ENCODE results near the gene ST3GAL2. TPM values are rescaled to one million over a fixed set of nuclear protein-coding genes. Genes with fewer than 3 reads are reported as not detected.
A peak's percentile ranks its signal among the peaks of the same experiment; 100 is the strongest.
"Not testable (repeated sequence)": the region's sequence is repeated elsewhere in the genome, so short reads cannot be mapped to it uniquely, and the experiment has no call there.

The ST3GAL2 gene
- total RNA-seq, 2 donors from 2014 or later: 13.9 to 18.2 TPM

DNA sequence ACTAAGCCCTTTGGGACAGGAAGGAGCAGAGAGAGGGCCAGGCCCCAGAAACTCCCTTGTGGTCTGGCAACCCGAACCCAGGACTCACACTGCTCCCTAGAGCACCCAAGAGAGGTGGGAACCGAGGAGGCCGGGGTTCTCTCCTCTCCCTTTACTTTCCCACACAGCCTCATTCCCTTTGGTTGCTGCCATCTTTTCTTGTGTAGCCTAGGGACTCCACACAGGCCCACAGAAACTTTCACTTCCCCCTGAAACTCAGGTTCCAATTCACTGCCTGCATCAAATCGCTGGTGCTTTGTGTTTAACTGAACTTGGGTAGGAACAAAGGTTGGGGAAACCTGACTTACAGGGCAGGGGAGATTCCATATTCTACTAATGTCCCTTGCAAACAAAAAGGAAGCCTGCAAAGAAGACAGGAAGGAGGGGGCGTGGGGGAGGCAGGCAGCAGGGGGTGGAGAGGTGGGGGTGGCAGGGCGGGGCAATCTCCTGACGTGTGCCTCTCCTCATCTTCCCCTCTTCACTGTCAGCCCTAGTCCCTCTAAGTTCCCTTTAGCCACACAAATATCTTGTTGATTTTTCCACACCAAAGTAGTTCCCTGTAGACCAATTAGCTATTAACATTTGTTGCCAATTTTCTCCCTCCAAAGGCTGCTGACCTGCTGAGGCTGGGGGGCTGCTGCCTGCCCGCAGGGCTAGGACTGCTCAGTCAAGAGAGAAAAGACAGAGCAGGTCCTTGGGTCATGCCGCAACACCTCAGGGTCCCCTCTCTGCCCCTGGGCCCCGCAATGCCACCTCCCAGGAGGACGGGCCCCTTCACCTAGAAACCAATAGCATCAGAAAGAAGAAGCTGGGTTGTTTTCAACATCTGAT is 8.0 kb downstream of the ST3GAL2 start:
- H3K9me3 Mint-ChIP-seq: no peaks in the 10 kb centered on the region
- H3K36me3 Mint-ChIP-seq: peaks cover 0 to 7% of the 10 kb centered on the region in 2 donors
- peak; percentile 46 to 61 for ATAC-seq
- peak overlapping the region; percentile 70 to 95 for H3K27ac Mint-ChIP-seq
- peak in 1 of 2 donors; percentile 25 for DNase-seq (ENCODE audit: low spot score in 2 of 2)

DNA sequence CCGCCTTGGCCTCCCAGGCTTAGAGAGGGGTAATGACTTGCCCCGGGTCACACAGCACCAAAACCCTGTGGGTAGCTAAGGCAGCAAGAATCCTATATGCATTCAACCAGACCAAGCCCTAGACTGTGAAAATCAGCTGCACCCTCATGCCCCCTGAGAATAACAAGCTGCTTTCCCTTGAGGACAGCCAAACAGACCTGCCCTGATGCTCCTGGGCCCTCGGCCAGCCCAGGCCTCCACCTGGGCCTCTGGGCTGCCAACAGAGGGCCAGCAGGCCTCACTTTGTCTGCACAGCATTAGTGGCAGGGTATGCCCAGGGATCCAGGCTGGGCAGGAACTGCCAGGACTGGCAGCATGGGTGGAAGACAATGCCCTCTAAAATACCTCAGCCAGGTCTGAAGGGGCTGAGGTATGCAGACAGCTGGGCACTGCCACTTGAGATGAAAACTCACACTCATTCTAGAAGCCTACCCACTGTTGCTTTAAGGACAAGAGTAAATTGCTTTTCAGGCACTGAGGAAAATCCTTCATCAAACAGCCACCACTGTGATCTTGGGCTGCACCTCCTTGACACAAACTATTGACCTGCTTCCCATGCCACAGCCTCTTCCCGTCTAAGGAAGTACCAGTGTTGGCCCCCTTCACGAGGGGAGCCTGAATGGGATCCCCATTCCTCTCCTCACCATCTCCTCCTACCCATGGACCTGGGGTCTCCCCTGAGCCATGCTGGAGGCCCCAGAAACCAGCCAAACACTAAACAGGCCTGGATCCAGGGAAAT is 8.8 kb downstream of the ST3GAL2 start:
- Mint-ChIP-seq H3K36me3 (peaks cover 0 to 7% of the 10 kb centered on the region in 2 donors), H3K27ac (peak overlapping the region; percentile 70 to 95), H3K9me3 (no peaks in the 10 kb centered on the region)
- DNase-seq (ENCODE audit: low spot score in 2 of 2) (no peak), ATAC-seq (no peak)

GRCh38 chr16:70428178-70428998 is 10.5 kb downstream of the ST3GAL2 start:
- Mint-ChIP-seq H3K27ac (peak overlapping the region; percentile 67 to 89), H3K36me3 (peaks cover 0 to 7% of the 10 kb centered on the region in 2 donors), H3K9me3 (no peaks in the 10 kb centered on the region)
- ATAC-seq (peak; percentile 67 to 90), DNase-seq (ENCODE audit: low spot score in 2 of 2) (peak; percentile 41 to 86)

DNA sequence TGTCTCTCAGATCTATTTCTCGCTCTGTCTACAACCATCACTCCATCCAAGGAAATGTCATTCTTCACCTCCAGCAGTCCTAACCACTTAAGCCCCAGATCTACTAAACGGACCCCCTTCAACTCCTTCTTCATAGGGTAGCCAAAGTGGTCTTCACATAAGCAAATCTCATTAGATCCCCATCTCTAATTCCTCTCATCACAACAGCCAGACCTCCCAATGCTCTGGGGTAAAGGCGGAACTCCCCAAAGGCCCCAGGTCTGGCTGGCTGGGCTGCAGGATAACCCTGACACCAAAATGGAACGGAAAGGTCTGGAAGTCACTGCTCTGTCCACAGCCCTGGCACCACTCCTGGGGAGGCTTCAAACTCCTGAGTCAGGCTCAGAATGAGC is 11.1 kb downstream of the ST3GAL2 start:
- Mint-ChIP-seq H3K27ac (peak overlapping the region; percentile 67 to 75), H3K9me3 (no peaks in the 10 kb centered on the region), H3K36me3 (peaks cover 0 to 7% of the 10 kb centered on the region in 2 donors)
- ATAC-seq (no peak), DNase-seq (ENCODE audit: low spot score in 2 of 2) (no peak)

GRCh38 chr16:70422543-70422942 is 16.4 kb downstream of the ST3GAL2 start:
- H3K9me3 Mint-ChIP-seq: no peaks in the 10 kb centered on the region
- DNase-seq (ENCODE audit: low spot score in 2 of 2): no peak
- ATAC-seq: no peak
- H3K36me3 Mint-ChIP-seq: peaks cover 0 to 3% of the 10 kb centered on the region in 2 donors
- H3K27ac Mint-ChIP-seq: peak overlapping the region in 1 of 2 donors; percentile 84

DNA sequence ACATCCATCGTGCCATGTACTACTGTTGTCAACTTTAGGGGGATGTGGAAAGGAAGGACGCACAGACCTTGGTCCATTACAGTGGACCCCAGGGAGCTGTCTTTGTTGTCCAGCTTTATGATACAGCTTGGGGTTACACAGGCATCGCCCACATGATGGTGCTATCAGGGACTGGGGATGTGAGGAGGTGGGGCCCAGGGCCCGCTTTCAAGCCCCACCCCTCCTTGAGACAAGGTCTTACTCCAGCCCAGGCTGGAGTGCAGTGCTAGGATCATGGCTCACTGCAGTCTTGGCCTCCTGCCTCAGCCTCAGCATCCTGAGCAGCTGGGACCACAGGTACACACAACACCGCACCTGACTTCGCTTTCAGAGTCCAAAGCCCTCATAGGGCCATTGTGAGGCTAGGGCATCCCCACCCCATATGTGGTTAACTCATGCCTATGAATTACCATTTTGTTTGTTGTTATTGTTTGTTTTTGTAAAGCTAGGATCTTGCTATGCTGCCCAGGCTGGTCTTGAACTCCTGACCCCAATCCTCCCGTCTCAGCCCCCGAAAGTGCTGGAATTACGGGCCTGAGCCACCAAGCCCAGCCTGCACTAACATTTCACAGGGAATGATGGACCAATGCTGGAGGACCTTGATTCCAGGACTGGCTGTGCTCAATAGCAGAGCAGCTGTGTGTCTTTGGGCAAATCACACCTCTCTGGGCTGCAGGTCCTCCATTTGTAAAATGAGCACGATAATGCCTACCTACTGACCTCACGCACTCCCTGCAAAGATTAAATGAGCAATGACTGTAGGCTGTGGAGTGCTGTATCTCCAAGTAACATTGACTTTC is 17.2 kb downstream of the ST3GAL2 start:
- no peak overlapping the region for H3K27ac Mint-ChIP-seq
- no peak for ATAC-seq
- DNase-seq (ENCODE audit: low spot score in 2 of 2): no peak
- H3K36me3 Mint-ChIP-seq: no peaks in the 10 kb centered on the region
- no peaks in the 10 kb centered on the region for H3K9me3 Mint-ChIP-seq

DNA sequence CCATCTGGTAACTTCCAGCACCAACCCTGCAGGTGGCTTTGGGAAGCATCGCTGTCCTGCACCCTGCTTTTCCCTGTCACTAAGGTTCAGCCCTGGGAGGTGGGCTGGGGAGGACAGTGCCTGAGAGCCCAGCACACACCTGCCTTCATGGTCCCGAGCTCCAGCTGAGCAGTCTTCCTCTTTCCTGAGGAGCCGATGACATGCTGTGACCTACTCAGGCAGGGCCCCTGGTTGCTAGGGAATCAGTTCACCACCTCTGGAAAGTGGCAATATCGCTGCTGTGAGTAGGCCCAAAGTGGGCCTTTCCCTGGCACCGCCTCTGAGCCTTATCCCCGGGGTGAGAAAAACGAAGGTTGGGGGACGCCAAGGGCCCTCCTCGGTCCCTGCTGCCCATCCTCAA is 17.9 kb downstream of the ST3GAL2 start:
- Mint-ChIP-seq H3K9me3 (no peaks in the 10 kb centered on the region), H3K27ac (no peak overlapping the region), H3K36me3 (no peaks in the 10 kb centered on the region)
- no peak for DNase-seq (ENCODE audit: low spot score in 2 of 2)
- no peak for ATAC-seq

GRCh38 chr16:70419384-70420327 is 19.2 kb downstream of the ST3GAL2 start:
- Mint-ChIP-seq H3K27ac (peak overlapping the region in 1 of 2 donors; percentile 11), H3K9me3 (no peaks in the 10 kb centered on the region), H3K36me3 (no peaks in the 10 kb centered on the region)
- ATAC-seq (peak in 1 of 2 donors; percentile 31), DNase-seq (ENCODE audit: low spot score in 2 of 2) (no peak)

GRCh38 chr16:70418993-70419318 is 19.9 kb downstream of the ST3GAL2 start:
- peak; percentile 13 to 18 for ATAC-seq
- DNase-seq (ENCODE audit: low spot score in 2 of 2): no peak
- Mint-ChIP-seq H3K9me3 (no peaks in the 10 kb centered on the region), H3K36me3 (no peaks in the 10 kb centered on the region), H3K27ac (peak overlapping the region; percentile 77 to 79)

DNA sequence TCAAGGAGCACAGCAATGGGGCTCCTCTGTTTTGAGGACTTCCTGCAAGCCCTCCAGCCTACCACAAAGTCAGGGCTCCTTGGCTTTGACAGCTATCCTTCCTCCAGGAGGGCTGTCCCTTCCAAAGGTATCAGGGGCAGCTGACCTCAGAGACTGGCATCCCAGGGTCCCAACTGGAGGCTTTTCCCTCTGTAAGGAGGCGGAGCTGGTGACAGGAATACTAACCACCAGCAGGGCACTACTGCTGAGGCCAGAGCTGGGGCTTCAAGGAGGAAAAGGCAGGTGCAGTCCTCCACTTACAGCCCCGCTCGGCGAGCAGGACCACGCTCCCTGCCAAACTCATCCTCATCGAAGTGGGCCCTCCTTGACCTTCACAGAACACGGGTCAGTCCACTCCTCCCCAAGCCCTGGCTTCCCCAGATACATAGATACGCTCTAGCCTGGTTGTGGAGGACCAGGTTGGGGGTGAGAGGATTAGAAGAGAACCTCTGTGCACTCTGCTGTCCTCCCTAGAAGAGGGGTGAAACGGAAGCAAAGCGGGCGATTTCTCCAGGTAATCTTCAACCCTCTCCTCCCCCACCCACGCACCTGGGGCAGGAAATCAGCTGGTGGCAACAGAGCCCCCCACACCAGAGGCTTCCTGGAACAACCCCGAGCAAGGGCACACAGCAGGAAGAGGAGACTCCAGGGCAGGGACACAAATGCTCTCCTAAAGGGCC is 20.5 kb downstream of the ST3GAL2 start:
- DNase-seq (ENCODE audit: low spot score in 2 of 2) (no peak), ATAC-seq (peak; percentile 24 to 41)
- Mint-ChIP-seq H3K27ac (peak overlapping the region; percentile 77 to 79), H3K9me3 (no peaks in the 10 kb centered on the region), H3K36me3 (no peaks in the 10 kb centered on the region)

DNA sequence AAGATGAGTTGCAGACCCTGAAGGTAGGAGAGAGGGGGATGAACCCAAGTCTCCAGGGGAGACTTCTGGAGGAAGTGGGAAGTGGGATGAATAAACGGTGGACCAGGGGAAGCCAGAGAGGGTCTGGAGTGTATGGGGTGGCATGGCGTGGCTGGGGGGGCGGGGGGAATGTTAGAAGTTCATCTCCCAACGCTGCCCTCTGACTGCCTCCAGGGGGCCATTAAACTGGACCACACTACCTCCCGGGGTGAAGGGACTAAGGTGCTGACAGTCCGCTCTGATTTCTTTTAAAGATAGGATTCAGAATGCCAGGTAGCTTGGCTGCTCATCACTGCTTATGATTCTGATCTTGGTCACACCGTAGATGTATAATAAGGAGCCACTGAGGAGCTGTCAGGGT is 21.2 kb downstream of the ST3GAL2 start:
- Mint-ChIP-seq H3K27ac (peak overlapping the region in 1 of 2 donors; percentile 60), H3K9me3 (no peaks in the 10 kb centered on the region), H3K36me3 (no peaks in the 10 kb centered on the region)
- ATAC-seq: no peak
- no peak for DNase-seq (ENCODE audit: low spot score in 2 of 2)

GRCh38 chr16:70416748-70417616 is 21.9 kb downstream of the ST3GAL2 start:
- Mint-ChIP-seq H3K36me3 (no peaks in the 10 kb centered on the region), H3K27ac (peak overlapping the region in 1 of 2 donors; percentile 52), H3K9me3 (no peaks in the 10 kb centered on the region)
- ATAC-seq: no peak
- DNase-seq (ENCODE audit: low spot score in 2 of 2): no peak

- not testable (repeated sequence) for ATAC-seq; H3K27ac Mint-ChIP-seq; DNase-seq (ENCODE audit: low spot score in 2 of 2); H3K36me3 Mint-ChIP-seq; H3K9me3 Mint-ChIP-seq
Observed at GRCh38 chr16:70413572-70413971, 25.3 kb downstream of the ST3GAL2 start.

DNA sequence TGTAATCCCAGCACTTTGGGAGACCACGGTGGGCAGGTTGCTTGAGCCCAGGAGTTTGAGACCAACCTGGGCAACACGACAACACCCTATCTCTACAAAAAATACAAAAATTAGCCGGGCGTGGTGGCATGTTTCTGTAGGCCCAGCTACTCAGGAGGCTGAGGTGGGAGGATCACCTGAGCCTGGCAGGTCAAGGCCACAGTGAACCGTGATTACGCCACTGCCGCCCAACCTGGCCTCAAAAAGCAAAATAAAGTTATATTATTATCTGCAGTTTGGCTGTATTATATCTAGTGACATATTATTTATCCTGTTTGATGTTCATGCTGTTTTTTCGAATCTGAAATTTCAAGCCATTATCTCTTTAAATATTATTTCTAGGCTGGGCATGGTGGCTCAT is 26.5 kb downstream of the ST3GAL2 start:
- peak overlapping the region in 1 of 2 donors; percentile 36 for H3K27ac Mint-ChIP-seq

More for the DNA sequence above, 26.5 kb downstream of the ST3GAL2 start:
- Mint-ChIP-seq H3K9me3 (no peaks in the 10 kb centered on the region), H3K36me3 (peaks cover 0 to 9% of the 10 kb centered on the region in 2 donors)
- DNase-seq (ENCODE audit: low spot score in 2 of 2): no peak
- ATAC-seq: no peak
